Stimulated activated CD8-positive, alpha-beta memory T cell treated with anti-CD3 and anti-CD28 coated beads, Interleukin-12 subunit alpha, Interleukin-12 subunit beta, amount 100 ng/mL, for 4 hours (primary cell): Measurements from ENCODE around the gene NCCRP1.
"Not testable (repeated sequence)": the region's sequence is repeated elsewhere in the genome, so short reads cannot be mapped to it uniquely, and the experiment has no call there.

Experiments
- DNase-seq: peaks from one replicate; pipeline ENCODE4 v3.0.0-alpha.2; 2020; ENCODE audit warnings: low read depth

NCCRP1 gene

DNA sequence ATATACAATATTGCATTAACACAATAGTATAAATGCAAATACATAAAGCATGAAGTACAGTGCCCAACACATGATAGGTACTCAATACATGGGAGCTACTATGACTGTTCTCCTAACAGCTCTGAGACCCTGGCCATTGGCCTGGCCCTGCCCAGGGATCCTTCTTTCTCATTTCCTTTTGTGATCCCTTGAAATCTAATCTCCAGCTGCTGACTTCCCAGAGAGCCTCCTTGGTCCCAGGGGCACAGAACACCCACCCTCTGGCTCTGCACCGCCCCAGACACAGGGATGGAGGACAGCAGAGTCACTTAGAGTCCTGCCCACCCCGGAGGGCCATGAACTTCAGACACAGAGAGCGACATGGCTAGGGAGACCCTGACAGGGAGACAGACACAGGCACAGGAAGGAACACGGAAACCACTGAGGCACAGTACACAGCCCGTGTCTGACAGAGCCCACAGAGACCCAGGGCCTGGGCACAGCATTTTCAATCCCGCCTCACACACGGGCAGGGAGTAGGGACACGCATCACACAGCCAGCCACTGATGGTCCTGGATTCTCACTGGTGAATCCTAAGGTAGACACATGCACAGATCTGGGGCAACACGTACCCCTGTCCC is 11.5 kb downstream of the NCCRP1 start:
- DNase-seq: no peak

- DNase-seq: no peak
Measured at GRCh38 chr19:39209196-39209595, 12.4 kb downstream of the NCCRP1 start.

GRCh38 chr19:39211731-39212374 is 15.1 kb downstream of the NCCRP1 start:
- no peak for DNase-seq

DNA sequence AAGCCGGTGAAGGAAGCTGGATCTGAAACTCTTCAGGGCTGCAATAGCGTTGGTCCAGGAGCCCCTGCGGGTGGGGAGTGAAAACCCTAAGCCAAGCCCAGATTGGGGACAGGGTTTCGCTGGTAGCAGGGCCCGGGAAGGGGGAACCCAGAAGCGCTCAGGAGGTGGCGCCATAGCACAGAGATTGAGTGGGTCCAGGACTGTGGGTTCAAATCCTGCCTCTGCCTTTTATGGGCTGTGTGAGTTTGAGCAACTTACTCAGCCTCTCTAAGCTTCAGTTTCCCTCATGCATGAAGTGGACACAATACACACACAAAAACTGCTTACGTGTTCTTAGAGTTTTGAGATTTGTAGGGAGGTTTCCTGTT is 15.6 kb downstream of the NCCRP1 start:
- peak; percentile 22 for DNase-seq

- not testable (repeated sequence) for DNase-seq
Measured at GRCh38 chr19:39215323-39215722, 18.6 kb downstream of the NCCRP1 start.

GRCh38 chr19:39217094-39217493 is 20.3 kb downstream of the NCCRP1 start:
- no peak for DNase-seq

- DNase-seq: no peak
Measured at GRCh38 chr19:39218230-39219007, 21.7 kb downstream of the NCCRP1 start.

- not testable (repeated sequence) for DNase-seq
Measured at GRCh38 chr19:39219108-39219507, 22.3 kb downstream of the NCCRP1 start.

GRCh38 chr19:39223703-39224279 is 27.0 kb downstream of the NCCRP1 start:
- no peak for DNase-seq

GRCh38 chr19:39224910-39225309 is 28.1 kb downstream of the NCCRP1 start:
- DNase-seq: no peak

- DNase-seq: no peak
Measured at GRCh38 chr19:39230096-39230764, 33.5 kb downstream of the NCCRP1 start.

DNA sequence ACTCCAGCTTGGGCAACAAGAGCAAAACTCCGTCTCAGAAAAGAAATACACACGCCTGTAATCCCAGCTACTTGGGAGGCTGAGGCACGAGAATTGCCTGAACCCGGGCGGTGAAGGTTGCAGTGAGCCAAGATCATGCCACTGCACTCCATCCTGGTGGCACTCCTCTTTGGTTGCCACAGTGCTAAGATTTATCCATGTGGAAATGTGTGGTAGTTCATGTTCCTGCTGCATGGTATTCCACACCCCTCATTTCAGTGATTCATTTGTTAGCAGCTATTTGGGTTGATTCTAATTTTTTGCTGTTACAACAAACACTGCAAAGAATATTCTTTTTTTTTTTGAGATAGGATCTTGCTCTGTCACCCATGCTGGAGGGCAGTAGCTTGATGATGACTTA is 35.9 kb downstream of the NCCRP1 start:
- no peak for DNase-seq

- no peak for DNase-seq
Measured at GRCh38 chr19:39236527-39236926, 39.8 kb downstream of the NCCRP1 start.

DNA sequence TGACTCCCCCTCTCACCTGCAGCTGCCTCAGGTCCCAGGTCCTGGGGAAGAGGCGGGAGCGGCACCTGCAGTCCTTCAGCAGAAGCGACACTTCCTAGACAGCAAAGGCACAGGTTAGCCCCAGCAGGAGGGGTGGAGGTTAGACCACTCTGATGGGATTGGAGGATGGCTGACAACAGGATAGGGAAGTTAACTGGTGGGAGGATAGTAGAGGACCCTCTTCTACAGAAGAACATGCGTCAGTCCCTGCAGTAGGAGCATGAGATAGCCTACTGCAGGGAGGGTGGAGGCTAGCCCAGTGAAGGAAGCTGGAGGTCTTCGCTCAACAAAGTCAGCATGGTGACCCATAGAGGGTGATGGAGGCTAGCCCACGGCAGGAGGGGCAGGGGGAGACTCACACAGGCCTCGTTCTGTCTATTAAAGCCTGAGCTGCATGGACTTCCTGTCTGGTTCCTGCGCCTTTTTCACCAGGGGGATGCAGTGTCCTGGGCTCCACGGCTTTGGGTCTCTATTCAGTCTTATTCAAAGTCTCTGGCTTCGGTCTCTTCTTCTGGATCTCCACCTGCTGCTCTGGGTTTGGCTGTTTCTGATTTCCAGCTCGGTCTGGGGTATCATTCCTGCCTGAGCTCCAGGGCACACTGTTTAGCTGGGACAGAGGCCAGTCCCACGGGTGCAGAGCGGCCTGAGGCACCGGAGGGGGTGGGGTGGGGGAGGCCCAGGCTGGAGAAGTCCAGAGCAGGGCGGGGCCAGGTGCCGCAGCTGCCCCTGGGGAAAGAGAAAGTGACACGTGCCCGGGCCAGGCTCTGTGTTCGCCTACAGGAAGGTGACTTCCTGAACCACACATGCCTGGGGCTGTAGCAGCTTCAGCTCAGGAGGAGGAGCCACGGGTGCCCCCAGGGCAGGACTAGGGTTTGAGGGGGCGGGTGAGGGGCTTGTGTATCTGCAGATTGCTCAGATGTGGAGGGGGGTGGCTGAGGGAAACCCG is 40.7 kb downstream of the NCCRP1 start:
- no peak for DNase-seq

- DNase-seq: no peak
Measured at GRCh38 chr19:39238209-39238608, 41.4 kb downstream of the NCCRP1 start.

DNA sequence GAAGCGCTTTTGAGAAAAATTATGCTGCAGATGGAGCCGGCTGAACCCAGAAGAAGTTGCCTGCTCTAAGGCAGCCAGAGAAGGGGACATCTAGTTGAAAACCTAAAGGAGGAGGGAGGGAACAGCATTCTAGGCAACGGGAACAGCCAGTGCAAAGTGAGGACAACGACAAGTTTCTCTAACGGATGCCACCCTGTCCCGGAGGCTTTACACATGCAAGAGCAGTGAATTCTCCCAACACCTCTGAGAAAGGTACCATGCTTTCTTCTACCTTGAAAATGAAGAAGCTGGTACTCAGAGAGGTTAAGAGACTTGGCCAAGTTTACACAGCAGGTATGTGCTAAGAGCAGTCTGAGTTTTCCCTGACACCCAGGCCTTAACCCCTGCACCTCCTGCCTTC is 42.2 kb downstream of the NCCRP1 start:
- DNase-seq: no peak

- DNase-seq: no peak
Measured at GRCh38 chr19:39240421-39240820, 43.7 kb downstream of the NCCRP1 start.

- not testable (repeated sequence) for DNase-seq
Measured at GRCh38 chr19:39243741-39244140, 47.0 kb downstream of the NCCRP1 start.

GRCh38 chr19:39244410-39245100 is 47.8 kb downstream of the NCCRP1 start, which contains the start of gene IFNL3:
Gene IFNL3 (minus strand): TSS chr19:39245006. CDS start chr19:39244967, 39 bp downstream.
- not testable (repeated sequence) for DNase-seq

DNA sequence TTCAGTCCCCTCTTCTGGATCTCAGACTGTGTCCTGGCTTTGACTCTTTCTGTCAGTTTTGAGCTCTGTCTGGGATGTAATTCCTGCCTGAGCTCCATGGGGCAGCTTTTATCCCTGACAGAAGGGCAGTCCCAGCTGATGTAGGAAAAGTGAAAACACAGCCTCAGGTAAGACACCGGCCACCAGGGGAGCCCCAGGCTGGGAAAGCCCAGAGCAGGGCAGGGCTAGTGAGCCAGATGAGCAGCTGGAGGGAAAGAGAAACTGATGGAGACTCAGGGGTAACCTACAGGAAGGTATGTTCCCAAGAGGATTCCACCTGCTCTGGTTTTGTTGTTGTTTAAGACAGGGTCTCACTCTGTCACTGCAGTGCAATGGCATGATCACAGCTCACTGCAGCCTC is 48.4 kb downstream of the NCCRP1 start:
- not testable (repeated sequence) for DNase-seq
